OCI-LY1 (cell line): ENCODE data around the gene MGAT3.

Experiments
- EZH2 ChIP-seq: fragments of 200-600 bp; sonication (generic), shearing (Covaris generic); IDR thresholded peaks from 2 replicates; pipeline ENCODE4 v1.8.0; 2017; ENCODE audit warnings: borderline replicate concordance, mixed run types, mild to moderate bottlenecking, antibody characterized with exemption, low read length, moderate library complexity, mixed read lengths
- TF ChIP-seq, protein P1 (sequence below): fragments of 200-600 bp; sonication (generic), shearing (Covaris generic); IDR thresholded peaks from 2 replicates; pipeline ENCODE4 v1.5.1; 2017; ENCODE audit warnings: mild to moderate bottlenecking, antibody characterized with exemption, low read length, moderate library complexity, mixed read lengths

DNA sequence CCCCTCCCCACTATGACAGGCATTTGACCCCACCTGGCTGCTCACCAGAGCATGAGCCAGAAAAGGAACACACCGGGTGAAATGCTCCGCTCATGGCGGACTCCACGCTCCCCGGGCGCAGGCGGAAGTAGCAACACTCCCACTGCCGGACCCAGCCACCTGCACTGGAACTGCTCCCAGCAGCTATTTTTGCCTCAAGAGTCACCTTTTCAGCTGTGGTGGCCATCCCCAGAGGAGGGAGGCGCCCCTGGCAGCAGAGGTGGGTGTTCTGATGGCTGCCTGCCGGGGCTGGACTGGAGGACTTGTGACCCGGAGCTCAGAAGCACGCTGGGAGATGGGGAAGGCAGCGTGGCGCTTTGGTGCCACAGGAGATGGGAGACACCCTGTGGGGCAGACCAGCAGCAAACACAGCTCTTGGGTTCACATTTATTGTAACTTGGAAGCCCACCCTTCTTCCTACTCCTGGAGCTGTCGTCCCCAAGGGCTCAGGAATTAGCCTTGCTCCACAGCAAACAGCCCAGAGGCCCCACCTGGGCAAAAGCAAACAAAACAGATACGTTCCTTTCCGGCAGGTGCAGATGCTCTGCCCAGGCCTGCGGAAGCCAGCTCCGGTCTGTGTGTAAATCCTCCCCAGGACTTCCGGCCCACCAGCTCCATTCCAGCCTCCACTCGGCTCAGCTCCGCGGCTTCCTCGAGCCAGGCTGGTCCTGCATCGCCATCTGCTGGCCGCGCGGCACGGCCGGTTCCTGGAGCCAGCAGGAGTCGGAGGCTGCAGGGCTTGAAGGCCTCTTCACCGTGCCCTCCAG lies 72.1 kb downstream of the MGAT3 start:
- TF ChIP-seq, protein P1, sequence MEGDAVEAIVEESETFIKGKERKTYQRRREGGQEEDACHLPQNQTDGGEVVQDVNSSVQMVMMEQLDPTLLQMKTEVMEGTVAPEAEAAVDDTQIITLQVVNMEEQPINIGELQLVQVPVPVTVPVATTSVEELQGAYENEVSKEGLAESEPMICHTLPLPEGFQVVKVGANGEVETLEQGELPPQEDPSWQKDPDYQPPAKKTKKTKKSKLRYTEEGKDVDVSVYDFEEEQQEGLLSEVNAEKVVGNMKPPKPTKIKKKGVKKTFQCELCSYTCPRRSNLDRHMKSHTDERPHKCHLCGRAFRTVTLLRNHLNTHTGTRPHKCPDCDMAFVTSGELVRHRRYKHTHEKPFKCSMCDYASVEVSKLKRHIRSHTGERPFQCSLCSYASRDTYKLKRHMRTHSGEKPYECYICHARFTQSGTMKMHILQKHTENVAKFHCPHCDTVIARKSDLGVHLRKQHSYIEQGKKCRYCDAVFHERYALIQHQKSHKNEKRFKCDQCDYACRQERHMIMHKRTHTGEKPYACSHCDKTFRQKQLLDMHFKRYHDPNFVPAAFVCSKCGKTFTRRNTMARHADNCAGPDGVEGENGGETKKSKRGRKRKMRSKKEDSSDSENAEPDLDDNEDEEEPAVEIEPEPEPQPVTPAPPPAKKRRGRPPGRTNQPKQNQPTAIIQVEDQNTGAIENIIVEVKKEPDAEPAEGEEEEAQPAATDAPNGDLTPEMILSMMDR, result peak; percentile 98
- no peak for TF ChIP-seq EZH2
